Stomach (tissue), 9 donors: ENCODE results near the gene CHTF18. TPM values are rescaled to one million over a fixed set of nuclear protein-coding genes. Genes with fewer than 3 reads are reported as not detected.

Experiments used
- DNase-seq, 2 donors: peaks; one replicate each; pipeline versions ENCODE4 v3.0.0 to v3.0.0-alpha.2; 2013 to 2019
- H3K27ac ChIP-seq, 5 donors: fragments of 200-600 bp in 4 of 5; sonication (generic) in 4 of 5; one replicate each; pipeline ENCODE4 v1.5.1; 2013 to 2019; ENCODE audit warnings: mild to moderate bottlenecking in 1 of 5, moderate library complexity in 1 of 5
- H3K27me3 ChIP-seq, 3 donors: fragments of 200-600 bp; sonication (generic); one replicate each; pipeline ENCODE4 v1.5.1; 2017 to 2019; ENCODE audit warnings: mixed run types in 1 of 3
- H3K36me3 ChIP-seq, 4 donors: fragments of 200-600 bp; sonication (generic); 1 replicate in 3 of 4; 2 replicates in 1 of 4; pipeline ENCODE4 v1.5.1; 2016 to 2019
- H3K4me1 ChIP-seq, 4 donors: fragments of 200-600 bp; sonication (generic); one replicate each; pipeline ENCODE4 v1.5.1; 2016 to 2019
- H3K4me3 ChIP-seq, 4 donors: fragments of 200-600 bp; sonication (generic) in 3 of 4; one replicate each; pipeline ENCODE4 v1.5.1; 2016 to 2019; ENCODE audit warnings: mild to moderate bottlenecking in 1 of 4
- H3K9me3 ChIP-seq, 4 donors: fragments of 200-600 bp; sonication (generic); one replicate each; pipeline ENCODE4 v1.5.1; 2016 to 2019
- CTCF ChIP-seq, 7 experiments: fragments of 450-650 bp in 4 of 7; fragments of 200-600 bp in 3 of 7; sonication (generic) in 3 of 7; IDR thresholded peaks; one replicate each; pipeline ENCODE4 v1.5.1; 2016 to 2019; ENCODE audit warnings: antibody characterized with exemption in 7 of 7, control low read depth in 2 of 7, mild to moderate bottlenecking in 1 of 7
- EP300 ChIP-seq: sonication (generic); formaldehyde crosslinking; IDR thresholded peaks from one replicate; pipeline ENCODE4 v1.6.1; 2017; ENCODE audit warnings: antibody characterized with exemption
- POLR2A ChIP-seq, 4 donors: fragments of 450-650 bp; IDR thresholded peaks; one replicate each; pipeline ENCODE4 v1.6.1; 2016; ENCODE audit warnings: antibody characterized with exemption in 4 of 4, control low read depth in 2 of 4, mild to moderate bottlenecking in 1 of 4, moderate library complexity in 1 of 4
- POLR2AphosphoS5 ChIP-seq, 3 donors: sonication (generic); formaldehyde crosslinking; IDR thresholded peaks; one replicate each; pipeline ENCODE4 v1.6.1; 2016; ENCODE audit warnings: antibody characterized with exemption in 3 of 3
- WGBS, 5 donors: extraction: QIAGEN DNeasy Blood & Tissue Kit in 3 of 5; methylation state at CpG; one replicate each; pipeline versions ENCODE4 v1.1.5 to v1.1.7; 2013 to 2018; 5-methylcytosine and 5-hydroxymethylcytosine counted together
- intact Hi-C: fragments of 100-400 bp; cut with DNase I; formaldehyde crosslinking; loops from one replicate; pipeline ENCODE4 v1.15.1; 2023; ENCODE audit warnings: low total_unique reads
- polyA plus RNA-seq, 3 donors: library from polyadenylated mRNA; stranded (reverse); fragments of 200-250 nt; gene quantifications; one replicate each; pipeline ENCODE4 v1.2.3, GENCODE V29; 2013
- total RNA-seq, 5 donors: library from RNA; depleted of rRNA; stranded (reverse); fragments of >200 nt; gene quantifications; one replicate each; pipeline versions ENCODE4 v1.1.0 to v1.2.3, GENCODE V29; 2014 to 2016
- donor health status: healthy with polysubstance abuse.
- donor health status: Bipolar disorder and iron deficiency.
- donor health status: healthy.

CHTF18 gene
- total and polyA plus RNA-seq, 8 donors: 2.9 to 143 (median 21.5) TPM

- peaks cover 0 to 74% (median 0%) of the 10 kb centered on the region in 3 donors for H3K27me3 ChIP-seq
- TF ChIP-seq POLR2AphosphoS5 (IDR thresholded peaks at IDR 0.05): no peak
- no peak for TF ChIP-seq POLR2A (IDR thresholded peaks at IDR 0.05)
- TF ChIP-seq EP300: no peak
- no peak for TF ChIP-seq CTCF (IDR thresholded peaks at IDR 0.05)
- intact Hi-C loops: no loop called here
- H3K4me1 ChIP-seq: no peaks in the 10 kb centered on the region
- H3K27ac ChIP-seq: no peak overlapping the region
- no peak for DNase-seq
- H3K36me3 ChIP-seq: no peaks in the 10 kb centered on the region
- no peaks in the 10 kb centered on the region for H3K9me3 ChIP-seq
- 41 to 57% (median 50%) methylated on average over 6 to 24 of the region's 38 CpGs for WGBS, 5 donors
- no peak overlapping the region for H3K4me3 ChIP-seq
These were observed 20.6 kb upstream of the CHTF18 start for GRCh38 chr16:767743-768235.

- no peaks in the 10 kb centered on the region for H3K4me1 ChIP-seq
- H3K4me3 ChIP-seq: no peak overlapping the region
- intact Hi-C loops: no loop called here
- H3K27me3 ChIP-seq: peaks cover 0 to 71% (median 0%) of the 10 kb centered on the region in 3 donors
- no peaks in the 10 kb centered on the region for H3K9me3 ChIP-seq
- DNase-seq: no peak
- H3K27ac ChIP-seq: no peak overlapping the region
- H3K36me3 ChIP-seq: no peaks in the 10 kb centered on the region
- WGBS, 5 donors: 36 to 85% (median 75%) methylated on average over 6 to 21 of the region's 21 CpGs
- TF ChIP-seq CTCF (IDR thresholded peaks at IDR 0.05): no peak
- no peak for TF ChIP-seq POLR2AphosphoS5 (IDR thresholded peaks at IDR 0.05)
- TF ChIP-seq POLR2A (IDR thresholded peaks at IDR 0.05): no peak
- TF ChIP-seq EP300: no peak
These were observed 20.0 kb upstream of the CHTF18 start for GRCh38 chr16:768428-768827.

- intact Hi-C loops: no loop called here
- 28 to 93% (median 68%) methylated on average over 7 to 20 of the region's 20 CpGs for WGBS, 5 donors
- H3K4me3 ChIP-seq: no peak overlapping the region
- no peaks in the 10 kb centered on the region for H3K36me3 ChIP-seq
- no peaks in the 10 kb centered on the region for H3K4me1 ChIP-seq
- TF ChIP-seq POLR2AphosphoS5 (IDR thresholded peaks at IDR 0.05): no peak
- H3K27me3 ChIP-seq: peaks cover 0 to 69% (median 0%) of the 10 kb centered on the region in 3 donors
- no peaks in the 10 kb centered on the region for H3K9me3 ChIP-seq
- H3K27ac ChIP-seq: no peak overlapping the region
- no peak for DNase-seq
These were observed 19.1 kb upstream of the CHTF18 start for GRCh38 chr16:769184-769784.

- 78 to 85% (median 79%) methylated on average over 8 to 19 of the region's 19 CpGs for WGBS, 5 donors
- Histone ChIP-seq H3K27me3 (peaks cover 0 to 69% (median 4%) of the 10 kb centered on the region in 3 donors), H3K4me1 (no peaks in the 10 kb centered on the region), H3K36me3 (no peaks in the 10 kb centered on the region), H3K9me3 (no peaks in the 10 kb centered on the region), H3K27ac (no peak overlapping the region), H3K4me3 (no peak overlapping the region)
- no peak for DNase-seq
- intact Hi-C loops: no loop called here
- TF ChIP-seq EP300: no peak
These were observed 18.5 kb upstream of the CHTF18 start for GRCh38 chr16:769934-770333.

GRCh38 chr16:770411-770810 lies 18.0 kb upstream of the CHTF18 start:
- H3K27me3 ChIP-seq: peaks cover 0 to 70% (median 4%) of the 10 kb centered on the region in 3 donors
- no peaks in the 10 kb centered on the region for H3K9me3 ChIP-seq
- no peak for DNase-seq
- H3K36me3 ChIP-seq: no peaks in the 10 kb centered on the region
- H3K4me3 ChIP-seq: no peak overlapping the region
- H3K4me1 ChIP-seq: no peaks in the 10 kb centered on the region
- no peak overlapping the region for H3K27ac ChIP-seq
- TF ChIP-seq EP300 (no peak), CTCF (IDR thresholded peaks at IDR 0.05) (no peak), POLR2A (IDR thresholded peaks at IDR 0.05) (no peak), POLR2AphosphoS5 (IDR thresholded peaks at IDR 0.05) (no peak)
- intact Hi-C loops: no loop called here
- 73 to 80% (median 78%) methylated on average over 2 to 13 of the region's 13 CpGs for WGBS, 5 donors
